Epithelial cell of esophagus (primary cell): ENCODE results near the gene TMEM131.

ENCODE experiments used
- DNase-seq: peaks from one replicate; pipeline ENCODE4 v3.0.0; 2010; ENCODE audit warnings: low read depth
- H3K4me3 ChIP-seq: 2 replicates; pipeline ENCODE4 v1.5.1; 2011; ENCODE audit warnings: mild to moderate bottlenecking, low read length, control low read depth
- CTCF ChIP-seq: IDR thresholded peaks from 2 replicates; pipeline ENCODE4 v1.5.1; 2011; ENCODE audit warnings: low read depth, mild to moderate bottlenecking, low read length, control low read depth, inconsistent platforms; ENCODE audit not compliant: insufficient read depth; ENCODE audit errors: missing control alignments

Gene TMEM131

GRCh38 chr2:97737421-97738178 is 258.1 kb downstream of the TMEM131 start:
- TF ChIP-seq CTCF, result no peak
- no peak for DNase-seq
- no peak overlapping the region for H3K4me3 ChIP-seq

- no peak overlapping the region for H3K4me3 ChIP-seq
- no peak for TF ChIP-seq CTCF
- DNase-seq, result no peak
Measured at GRCh38 chr2:97736608-97737330, 259.0 kb downstream of the TMEM131 start.

- no peak for TF ChIP-seq CTCF
- H3K4me3 ChIP-seq, result no peak overlapping the region
- no peak for DNase-seq
Measured at GRCh38 chr2:97736185-97736584, 259.6 kb downstream of the TMEM131 start.

GRCh38 chr2:97735161-97735561 is 260.6 kb downstream of the TMEM131 start:
- TF ChIP-seq CTCF, result no peak
- no peak for DNase-seq
- H3K4me3 ChIP-seq, result no peak overlapping the region

GRCh38 chr2:97734061-97735051 is 261.4 kb downstream of the TMEM131 start:
- DNase-seq, result no peak
- TF ChIP-seq CTCF, result no peak
- no peak overlapping the region for H3K4me3 ChIP-seq

GRCh38 chr2:97733341-97734035 is 262.3 kb downstream of the TMEM131 start:
- TF ChIP-seq CTCF, result no peak
- no peak overlapping the region for H3K4me3 ChIP-seq
- no peak for DNase-seq
